ENCODE results near the gene HOXD9.

The HOXD9 gene

DNA sequence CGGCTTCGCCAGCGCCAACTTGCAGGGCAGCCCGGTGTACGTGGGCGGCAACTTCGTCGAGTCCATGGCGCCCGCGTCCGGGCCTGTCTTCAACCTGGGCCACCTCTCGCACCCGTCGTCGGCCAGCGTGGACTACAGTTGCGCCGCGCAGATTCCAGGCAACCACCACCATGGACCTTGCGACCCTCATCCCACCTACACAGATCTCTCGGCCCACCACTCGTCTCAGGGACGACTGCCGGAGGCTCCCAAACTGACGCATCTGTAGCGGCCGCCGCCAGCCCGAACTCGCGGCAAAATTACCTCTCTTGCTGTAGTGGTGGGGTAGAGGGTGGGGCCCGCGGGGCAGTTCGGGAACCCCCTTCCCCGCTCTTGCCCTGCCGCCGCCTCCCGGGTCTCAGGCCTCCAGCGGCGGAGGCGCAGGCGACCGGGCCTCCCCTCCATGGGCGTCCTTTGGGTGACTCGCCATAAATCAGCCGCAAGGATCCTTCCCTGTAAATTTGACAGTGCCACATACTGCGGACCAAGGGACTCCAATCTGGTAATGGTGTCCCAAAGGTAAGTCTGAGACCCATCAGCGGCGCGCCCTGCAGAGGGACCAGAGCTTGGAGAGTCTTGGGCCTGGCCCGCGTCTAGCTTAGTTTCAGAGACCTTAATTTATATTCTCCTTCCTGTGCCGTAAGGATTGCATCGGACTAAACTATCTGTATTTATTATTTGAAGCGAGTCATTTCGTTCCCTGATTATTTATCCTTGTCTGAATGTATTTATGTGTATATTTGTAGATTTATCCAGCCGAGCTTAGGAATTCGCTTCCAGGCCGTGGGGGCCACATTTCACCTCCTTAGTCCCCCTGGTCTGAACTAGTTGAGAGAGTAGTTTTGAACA lies 49.7 kb downstream of the HOXD9 start:
- TF ChIP-seq, protein P1, sequence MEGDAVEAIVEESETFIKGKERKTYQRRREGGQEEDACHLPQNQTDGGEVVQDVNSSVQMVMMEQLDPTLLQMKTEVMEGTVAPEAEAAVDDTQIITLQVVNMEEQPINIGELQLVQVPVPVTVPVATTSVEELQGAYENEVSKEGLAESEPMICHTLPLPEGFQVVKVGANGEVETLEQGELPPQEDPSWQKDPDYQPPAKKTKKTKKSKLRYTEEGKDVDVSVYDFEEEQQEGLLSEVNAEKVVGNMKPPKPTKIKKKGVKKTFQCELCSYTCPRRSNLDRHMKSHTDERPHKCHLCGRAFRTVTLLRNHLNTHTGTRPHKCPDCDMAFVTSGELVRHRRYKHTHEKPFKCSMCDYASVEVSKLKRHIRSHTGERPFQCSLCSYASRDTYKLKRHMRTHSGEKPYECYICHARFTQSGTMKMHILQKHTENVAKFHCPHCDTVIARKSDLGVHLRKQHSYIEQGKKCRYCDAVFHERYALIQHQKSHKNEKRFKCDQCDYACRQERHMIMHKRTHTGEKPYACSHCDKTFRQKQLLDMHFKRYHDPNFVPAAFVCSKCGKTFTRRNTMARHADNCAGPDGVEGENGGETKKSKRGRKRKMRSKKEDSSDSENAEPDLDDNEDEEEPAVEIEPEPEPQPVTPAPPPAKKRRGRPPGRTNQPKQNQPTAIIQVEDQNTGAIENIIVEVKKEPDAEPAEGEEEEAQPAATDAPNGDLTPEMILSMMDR (conservative IDR thresholded peaks at IDR 0.05) = no peak
- H3K27ac ChIP-seq = no peak overlapping the region

- TF ChIP-seq, protein P1 (conservative IDR thresholded peaks at IDR 0.05) = no peak
- no peak overlapping the region for H3K27ac ChIP-seq
These were observed 50.5 kb downstream of the HOXD9 start for GRCh38 chr2:176172895-176173566.

- TF ChIP-seq, protein P1 (conservative IDR thresholded peaks at IDR 0.05) = no peak
- no peak overlapping the region for H3K27ac ChIP-seq
These were observed 51.3 kb downstream of the HOXD9 start for GRCh38 chr2:176173567-176174381.

GRCh38 chr2:176174382-176174823 lies 51.9 kb downstream of the HOXD9 start:
- TF ChIP-seq, protein P1 (conservative IDR thresholded peaks at IDR 0.05) = no peak
- H3K27ac ChIP-seq = no peak overlapping the region

Data from VCaP (cell line).